ENCODE data around the gene COL6A1.

Gene COL6A1

DNA sequence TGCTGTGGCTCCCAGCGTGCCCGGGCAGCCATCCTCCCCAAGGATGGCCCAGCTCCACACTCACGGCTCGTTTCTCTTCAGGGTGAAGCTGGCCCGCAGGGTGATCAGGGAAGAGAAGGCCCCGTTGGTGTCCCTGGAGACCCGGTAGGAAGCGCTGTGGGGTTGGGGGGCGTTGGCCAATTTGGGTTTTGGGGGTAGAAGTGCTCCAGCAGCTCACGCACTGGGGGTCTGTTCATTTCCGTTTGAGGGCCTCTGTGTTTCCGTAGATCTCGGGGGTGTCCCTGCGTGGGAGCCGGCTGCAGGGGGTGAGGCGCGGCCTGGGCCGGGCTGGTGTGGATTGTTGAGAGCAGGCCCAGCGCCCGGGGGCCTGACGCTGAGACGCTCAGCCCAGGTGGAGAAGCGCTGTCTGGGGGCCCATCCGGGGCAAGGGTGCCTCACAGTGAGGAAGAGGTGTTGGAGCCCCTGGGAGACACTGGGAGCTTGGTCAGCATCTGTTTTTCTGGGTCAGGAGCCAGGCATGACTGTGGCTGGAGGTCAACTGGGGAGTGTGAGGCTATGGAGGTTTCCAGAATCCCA lies 12.6 kb downstream of the COL6A1 start:
- no peak for DNase-seq (ENCODE audit: low read depth)

DNA sequence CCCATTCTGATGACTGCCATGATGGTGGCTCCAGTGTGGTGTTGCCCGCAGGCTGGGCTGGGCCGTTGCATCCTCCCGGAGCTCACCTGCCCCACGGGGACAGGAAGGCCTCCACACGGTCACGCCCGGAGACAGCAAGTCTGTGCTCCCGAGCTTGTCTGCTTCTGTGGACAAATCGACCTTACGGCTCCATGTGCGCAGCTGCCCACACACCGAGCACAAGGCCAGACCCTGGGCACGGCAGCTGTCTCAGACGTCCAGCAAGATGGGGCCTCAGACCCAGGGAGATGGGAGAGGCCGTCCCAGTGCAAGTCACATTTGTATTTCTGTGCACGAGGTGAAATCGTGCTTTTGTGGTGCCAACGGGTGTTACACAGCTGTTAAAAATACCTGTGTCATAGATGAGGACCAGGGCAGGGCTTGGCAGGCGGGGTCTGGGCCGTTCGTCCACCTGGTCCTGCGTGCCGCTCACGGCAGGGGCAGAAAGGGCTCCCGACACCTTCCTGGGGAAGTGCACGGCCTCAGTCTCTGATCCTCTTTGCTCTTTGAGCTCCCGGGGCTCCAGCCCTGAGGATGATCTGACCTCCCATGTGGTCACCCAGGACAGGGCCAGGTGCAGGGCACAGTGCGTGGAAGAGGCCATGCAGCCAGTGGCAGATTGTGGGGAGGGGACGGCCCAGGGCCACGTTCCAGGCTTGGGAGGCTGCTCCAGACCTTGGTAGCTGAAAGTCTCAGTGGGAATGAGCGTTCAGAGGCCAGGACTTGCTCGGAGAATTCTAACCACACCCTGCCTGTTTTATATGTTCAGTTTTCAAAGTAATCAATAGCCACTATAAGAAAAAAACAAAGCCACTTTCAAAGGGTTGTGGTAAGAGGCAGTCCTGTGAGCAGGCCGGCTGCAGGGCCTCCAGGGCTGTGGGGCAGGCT lies 13.5 kb downstream of the COL6A1 start:
- DNase-seq (ENCODE audit: low read depth), result no peak

DNA sequence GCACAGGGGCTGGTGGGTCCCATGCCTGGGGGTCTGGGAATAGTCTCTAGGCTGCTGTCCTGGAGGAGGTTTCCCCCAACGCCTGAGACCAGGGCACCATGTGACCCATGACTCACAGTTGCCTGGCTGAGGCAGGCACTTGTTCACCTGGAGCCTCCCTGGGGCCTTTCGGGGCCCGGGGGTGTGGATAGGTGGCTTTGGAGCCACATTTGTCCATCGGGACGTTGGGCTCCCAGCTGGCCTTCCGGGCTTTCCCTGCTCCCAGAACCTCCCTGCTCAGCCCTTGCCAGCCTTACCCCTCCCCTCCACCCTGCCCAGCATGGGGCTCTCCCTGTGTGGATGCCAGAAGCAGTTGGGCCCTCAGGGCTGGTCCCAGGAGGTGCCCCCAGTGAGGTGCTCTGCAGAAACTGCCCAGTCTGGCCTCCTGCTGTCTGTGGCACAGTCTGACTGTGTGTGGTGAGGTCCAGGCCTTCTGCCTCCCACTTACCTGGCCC lies 14.2 kb downstream of the COL6A1 start:
- DNase-seq (ENCODE audit: low read depth), result no peak

DNA sequence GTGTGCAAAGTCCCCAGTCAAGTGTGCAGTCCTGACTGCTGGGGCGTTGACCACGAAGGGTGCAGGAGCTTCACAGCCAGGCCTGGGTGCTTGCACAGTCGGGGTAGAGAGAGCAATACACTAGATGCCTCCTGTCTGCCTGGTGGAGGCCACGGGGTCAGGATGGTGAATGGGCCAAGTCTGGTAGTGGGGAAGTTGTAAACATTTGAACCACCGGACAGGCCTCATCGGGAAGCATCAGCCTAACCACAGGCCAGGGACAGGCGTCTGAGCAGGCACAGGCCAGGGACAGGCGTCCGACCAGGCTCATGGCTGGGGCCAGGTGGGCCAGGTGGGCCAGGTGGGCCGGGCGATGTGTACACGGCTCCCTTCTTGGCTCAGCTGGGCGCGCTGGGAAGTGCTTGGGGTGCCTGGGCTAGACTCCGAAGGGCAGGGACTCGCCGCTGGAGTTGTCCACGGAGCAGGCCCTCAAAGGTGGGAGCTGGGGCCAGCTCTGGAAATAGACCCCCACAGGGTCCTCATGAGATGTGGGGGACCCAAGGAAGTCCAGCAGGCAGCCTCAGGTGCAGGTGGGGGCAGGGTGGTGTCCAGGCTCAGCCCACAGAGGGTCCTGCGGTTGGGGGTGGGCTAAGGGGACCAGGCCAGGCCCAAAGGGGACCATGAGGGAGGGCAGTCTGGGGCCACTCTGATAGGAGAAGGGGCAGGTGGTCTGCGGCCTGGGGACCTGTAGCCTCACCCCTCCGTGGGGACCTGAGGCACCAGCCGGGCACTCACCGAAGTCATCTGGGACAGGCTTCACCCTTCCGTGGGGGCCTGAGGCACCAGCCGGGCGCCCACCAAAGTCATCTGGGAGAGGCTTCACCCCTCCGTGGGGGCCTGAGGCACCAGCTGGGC lies 15.0 kb downstream of the COL6A1 start:
- no peak for DNase-seq (ENCODE audit: low read depth)

DNA sequence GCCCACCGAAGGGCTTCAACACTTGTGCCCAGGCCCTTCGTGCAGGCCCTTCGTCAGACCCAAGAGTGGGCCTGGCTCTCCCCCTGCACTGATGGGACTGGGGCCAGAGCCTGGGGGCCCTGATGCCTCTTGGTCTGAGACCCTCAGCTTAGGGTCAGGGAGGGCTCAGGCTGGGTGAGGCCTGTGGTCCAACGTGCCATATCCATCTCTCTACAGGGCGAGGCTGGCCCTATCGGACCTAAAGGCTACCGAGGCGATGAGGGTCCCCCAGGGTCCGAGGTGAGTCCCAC lies 15.6 kb downstream of the COL6A1 start:
- no peak for DNase-seq (ENCODE audit: low read depth)

DNA sequence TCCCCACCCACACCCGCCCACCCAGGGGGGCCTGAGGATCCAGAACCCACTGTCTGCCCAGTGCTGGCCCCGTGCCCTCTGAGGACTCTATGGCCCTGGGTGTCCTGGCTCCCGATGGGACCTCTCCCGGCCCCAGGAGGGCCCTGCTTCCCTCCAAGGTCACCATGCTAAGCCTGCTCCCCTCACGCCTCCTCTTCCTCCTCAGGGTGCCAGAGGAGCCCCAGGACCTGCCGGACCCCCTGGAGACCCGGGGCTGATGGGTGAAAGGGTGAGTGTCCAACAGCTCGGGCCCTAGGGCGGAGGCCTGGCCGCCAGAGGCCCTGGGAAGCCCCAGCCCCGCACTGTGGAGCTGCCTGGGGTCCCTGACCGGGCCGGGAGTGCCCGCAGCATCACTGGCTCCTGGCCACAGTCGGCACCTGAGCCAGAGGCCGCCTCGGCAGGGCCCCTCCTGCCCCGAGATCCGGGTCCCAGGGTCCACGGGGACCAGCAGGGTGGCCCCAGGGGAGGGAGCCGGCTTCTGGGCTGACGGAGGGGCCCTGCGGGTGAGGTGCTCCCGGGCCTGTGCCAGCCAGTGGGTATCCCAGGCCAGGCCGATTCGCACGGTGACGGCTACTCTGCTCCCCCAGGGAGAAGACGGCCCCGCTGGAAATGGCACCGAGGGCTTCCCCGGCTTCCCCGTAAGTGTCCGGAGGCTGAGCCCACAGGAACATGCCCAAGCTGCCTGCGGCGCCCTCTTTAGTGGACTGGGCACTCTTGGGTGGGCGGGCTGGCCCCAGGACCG lies 16.1 kb downstream of the COL6A1 start:
- no peak for DNase-seq (ENCODE audit: low read depth)

DNA sequence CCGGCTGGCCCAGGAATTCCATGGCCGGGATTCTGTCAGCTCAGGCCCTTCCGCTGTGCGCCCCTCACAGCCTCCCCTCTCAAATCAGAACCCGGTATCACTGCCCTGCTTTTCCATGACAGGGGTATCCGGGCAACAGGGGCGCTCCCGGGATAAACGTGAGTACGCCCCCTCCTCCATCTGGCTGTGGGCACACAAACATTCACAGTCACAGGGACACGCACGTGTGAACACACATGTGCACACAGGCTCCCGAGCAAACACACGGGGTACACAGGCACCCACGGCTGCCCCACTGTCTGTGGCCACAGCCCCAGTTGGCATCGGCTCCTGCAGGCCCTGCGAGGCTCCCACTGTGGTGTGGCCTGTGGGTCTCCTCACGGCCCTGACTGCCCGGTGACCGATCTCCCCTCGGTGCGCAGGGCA lies 16.7 kb downstream of the COL6A1 start:
- DNase-seq (ENCODE audit: low read depth), result no peak

DNA sequence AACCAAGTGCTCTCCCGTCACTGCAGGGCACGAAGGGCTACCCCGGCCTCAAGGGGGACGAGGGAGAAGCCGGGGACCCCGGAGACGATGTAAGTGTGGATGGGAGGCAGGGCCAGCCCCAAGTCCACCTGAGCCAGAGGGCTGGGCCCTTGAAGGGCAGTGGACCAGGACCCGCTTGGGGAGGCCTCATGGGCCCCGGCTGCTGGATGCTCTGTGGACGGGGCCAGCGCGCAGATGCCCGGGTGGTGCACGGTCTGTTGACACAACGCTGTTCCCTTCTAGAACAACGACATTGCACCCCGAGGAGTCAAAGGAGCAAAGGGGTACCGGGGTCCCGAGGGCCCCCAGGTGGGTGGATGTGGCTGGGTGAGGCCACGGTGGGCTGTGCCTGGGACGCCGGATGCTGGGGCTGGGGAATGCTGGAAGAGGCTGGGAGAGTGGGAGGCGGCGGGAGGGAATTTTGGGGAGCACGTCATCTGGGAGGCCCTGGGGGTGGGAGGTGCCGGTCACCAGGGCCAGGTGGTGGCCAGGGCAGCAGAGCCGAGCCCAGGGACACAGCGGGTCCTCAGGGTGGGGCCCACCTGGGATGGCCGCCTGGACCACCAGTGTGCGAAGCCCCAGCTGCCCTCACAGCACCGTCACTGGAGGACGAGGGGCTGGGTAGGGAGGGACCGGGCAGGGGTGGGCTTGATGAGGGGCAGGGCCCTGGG lies 17.5 kb downstream of the COL6A1 start:
- no peak for DNase-seq (ENCODE audit: low read depth)

DNA sequence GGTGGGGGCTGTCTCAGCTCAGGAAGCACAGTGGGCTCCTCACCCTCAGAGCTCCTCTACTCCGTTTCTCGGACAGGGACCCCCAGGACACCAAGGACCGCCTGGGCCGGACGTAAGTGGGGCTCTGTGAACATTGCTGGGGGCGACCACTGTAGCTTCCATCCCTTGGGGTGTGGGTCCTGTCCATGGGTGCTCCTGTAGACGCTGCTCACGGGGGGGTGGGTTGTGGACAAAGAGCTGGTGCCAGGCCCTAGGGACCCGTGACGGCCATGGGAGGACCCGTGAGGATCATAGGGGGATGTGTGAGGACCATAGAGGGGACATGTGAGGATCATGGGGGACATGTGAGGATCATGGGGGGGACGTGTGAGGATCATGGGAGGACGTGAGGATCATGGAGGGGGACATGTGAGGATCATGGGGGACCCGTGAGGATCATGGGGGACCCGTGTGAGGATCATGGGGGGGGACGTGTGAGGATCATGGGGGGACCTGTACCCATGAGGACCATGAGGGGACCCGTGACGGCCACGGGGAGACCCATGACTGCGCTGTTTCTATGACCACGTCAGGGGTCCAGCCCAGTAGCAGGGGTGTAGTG lies 18.1 kb downstream of the COL6A1 start:
- no peak for DNase-seq (ENCODE audit: low read depth)

DNA sequence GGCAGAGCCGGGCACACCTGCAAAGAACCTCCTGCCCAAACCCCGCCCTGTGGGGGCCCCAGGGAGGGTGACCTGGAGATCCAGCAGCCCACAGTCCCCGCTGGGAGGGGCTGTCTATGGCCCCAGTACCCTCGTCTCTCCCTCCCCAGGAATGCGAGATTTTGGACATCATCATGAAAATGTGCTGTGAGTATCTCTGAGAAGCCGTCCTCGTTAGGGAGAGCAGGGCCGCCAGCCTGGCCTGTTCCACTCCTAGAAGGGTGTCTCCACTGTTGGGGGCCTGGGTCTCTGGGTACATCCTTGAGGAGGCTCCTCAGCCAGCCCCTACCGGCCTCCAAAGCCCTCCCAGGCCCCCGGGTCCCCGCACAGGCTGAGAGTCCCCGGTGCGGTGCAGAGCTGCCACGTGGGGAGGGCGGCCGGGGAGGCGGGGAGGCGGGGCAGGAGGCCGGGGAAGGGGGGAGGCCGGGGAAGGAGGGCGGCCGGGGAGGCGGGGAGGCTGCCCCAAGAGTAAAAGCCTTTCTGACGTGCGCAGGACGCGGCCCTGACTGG lies 18.7 kb downstream of the COL6A1 start:
- no peak for DNase-seq (ENCODE audit: low read depth)

DNA sequence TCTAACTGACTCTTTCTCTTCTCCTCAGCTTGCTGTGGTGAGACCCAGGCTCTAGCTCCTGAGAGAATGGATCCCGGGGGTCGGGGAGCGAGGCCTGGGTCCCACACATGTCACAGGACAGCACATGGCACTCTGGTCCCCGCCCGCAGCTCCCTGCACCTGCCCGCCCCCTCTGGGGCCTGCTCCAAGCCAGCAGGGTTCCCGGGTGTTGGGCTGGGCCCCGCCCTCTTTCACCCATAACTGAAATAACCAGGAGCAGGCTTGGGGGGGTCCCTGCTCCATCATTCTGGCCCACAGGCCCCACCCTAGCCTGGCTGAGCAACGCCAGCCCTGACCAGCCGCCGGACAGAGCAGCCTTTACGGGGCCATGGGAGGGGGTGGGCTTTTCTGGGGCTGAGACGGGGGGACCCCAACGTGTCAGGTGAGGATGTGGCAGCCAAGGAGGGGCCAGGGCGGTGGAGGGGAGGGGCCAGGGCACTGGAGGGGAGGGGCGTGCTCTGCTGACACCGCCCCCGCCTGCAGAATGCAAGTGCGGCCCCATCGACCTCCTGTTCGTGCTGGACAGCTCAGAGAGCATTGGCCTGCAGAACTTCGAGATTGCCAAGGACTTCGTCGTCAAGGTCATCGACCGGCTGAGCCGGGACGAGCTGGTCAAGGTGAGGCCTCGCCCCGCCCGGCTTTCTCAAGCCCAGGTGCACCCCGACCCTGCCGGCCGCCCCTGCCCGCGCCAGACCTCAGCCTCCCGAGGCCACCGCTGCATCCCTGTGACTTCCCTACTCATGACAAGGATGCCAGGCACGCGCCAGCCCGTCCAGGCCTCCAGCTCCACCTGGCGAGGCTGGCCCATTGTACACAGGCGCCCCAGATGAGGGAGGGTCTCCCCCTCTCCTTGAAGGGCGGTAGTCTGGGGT lies 19.4 kb downstream of the COL6A1 start:
- no peak for DNase-seq (ENCODE audit: low read depth)

DNA sequence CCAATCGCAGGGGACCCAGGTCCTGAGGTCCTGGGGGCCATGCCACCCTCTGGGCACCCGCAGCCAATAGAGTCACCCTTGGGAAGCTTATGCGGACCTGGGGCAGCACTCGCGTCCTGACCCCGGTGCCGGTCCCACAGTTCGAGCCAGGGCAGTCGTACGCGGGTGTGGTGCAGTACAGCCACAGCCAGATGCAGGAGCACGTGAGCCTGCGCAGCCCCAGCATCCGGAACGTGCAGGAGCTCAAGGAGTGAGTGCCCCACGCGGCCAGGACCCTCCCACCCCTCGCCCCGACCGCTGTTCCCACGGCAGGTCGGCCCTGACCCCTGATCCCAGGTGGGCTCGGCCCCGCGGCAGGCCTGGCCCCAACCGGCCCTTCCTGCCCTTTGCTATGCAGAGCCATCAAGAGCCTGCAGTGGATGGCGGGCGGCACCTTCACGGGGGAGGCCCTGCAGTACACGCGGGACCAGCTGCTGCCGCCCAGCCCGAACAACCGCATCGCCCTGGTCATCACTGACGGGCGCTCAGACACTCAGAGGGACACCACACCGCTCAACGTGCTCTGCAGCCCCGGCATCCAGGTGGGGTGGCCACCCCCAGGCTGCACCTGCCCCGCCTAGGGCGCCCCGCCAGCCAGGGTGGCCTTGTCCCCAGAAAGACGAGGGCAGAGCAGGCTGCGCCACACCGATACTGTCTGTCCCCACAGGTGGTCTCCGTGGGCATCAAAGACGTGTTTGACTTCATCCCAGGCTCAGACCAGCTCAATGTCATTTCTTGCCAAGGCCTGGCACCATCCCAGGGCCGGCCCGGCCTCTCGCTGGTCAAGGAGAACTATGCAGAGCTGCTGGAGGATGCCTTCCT lies 20.5 kb downstream of the COL6A1 start:
- no peak for DNase-seq (ENCODE audit: low read depth)

DNA sequence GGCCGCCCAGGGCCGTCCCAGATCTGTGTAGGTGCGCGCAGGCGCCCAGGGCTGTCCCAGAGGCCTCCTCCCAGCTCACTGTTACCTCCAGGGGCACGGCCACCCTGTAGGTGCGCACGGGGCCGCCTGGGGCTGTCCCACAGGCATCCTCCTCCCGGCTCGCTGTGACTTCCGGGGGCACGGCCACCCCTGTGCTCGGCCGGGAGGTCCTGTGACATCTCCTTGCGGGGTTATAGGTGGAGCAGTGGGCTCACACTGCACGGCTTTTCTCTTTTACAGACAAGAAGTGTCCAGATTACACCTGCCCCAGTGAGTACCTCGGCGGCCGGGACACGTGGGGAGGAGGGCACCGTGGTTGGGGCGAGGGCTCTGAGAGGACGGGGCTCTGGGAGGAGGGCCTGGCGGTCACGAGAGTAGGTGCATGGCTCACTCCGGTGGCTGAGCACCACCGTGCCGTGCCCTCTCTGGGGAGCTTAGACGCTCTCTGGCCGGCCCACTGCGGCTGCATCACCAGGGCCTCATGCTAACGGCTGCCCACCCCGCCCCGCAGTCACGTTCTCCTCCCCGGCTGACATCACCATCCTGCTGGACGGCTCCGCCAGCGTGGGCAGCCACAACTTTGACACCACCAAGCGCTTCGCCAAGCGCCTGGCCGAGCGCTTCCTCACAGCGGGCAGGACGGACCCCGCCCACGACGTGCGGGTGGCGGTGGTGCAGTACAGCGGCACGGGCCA lies 21.4 kb downstream of the COL6A1 start:
- DNase-seq (ENCODE audit: low read depth), result no peak

DNA sequence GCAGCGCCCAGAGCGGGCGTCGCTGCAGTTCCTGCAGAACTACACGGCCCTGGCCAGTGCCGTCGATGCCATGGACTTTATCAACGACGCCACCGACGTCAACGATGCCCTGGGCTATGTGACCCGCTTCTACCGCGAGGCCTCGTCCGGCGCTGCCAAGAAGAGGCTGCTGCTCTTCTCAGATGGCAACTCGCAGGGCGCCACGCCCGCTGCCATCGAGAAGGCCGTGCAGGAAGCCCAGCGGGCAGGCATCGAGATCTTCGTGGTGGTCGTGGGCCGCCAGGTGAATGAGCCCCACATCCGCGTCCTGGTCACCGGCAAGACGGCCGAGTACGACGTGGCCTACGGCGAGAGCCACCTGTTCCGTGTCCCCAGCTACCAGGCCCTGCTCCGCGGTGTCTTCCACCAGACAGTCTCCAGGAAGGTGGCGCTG lies 22.0 kb downstream of the COL6A1 start:
- no peak for DNase-seq (ENCODE audit: low read depth)

DNA sequence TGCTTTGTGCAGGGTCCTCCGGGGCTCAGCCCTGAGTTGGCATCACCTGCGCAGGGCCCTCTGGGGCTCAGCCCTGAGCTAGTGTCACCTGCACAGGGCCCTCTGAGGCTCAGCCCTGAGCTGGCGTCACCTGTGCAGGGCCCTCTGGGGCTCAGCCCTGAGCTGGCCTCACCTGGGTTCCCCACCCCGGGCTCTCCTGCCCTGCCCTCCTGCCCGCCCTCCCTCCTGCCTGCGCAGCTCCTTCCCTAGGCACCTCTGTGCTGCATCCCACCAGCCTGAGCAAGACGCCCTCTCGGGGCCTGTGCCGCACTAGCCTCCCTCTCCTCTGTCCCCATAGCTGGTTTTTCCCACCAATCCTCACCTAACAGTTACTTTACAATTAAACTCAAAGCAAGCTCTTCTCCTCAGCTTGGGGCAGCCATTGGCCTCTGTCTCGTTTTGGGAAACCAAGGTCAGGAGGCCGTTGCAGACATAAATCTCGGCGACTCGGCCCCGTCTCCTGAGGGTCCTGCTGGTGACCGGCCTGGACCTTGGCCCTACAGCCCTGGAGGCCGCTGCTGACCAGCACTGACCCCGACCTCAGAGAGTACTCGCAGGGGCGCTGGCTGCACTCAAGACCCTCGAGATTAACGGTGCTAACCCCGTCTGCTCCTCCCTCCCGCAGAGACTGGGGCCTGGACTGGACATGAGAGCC lies 22.7 kb downstream of the COL6A1 start:
- no peak for DNase-seq (ENCODE audit: low read depth)

DNA sequence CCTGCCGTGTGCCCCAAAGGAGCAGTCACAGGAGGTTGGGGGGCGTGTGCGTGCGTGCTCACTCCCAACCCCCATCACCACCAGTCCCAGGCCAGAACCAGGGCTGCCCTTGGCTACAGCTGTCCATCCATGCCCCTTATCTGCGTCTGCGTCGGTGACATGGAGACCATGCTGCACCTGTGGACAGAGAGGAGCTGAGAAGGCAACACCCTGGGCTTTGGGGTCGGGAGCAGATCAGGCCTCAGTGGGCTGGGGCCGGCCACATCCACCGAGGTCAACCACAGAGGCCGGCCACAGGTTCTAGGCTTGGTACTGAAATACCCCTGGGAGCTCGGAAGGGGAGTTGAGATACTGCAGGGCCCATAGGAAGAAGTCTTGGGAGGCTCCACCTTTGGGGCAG lies 23.5 kb downstream of the COL6A1 start:
- no peak for DNase-seq (ENCODE audit: low read depth)

DNA sequence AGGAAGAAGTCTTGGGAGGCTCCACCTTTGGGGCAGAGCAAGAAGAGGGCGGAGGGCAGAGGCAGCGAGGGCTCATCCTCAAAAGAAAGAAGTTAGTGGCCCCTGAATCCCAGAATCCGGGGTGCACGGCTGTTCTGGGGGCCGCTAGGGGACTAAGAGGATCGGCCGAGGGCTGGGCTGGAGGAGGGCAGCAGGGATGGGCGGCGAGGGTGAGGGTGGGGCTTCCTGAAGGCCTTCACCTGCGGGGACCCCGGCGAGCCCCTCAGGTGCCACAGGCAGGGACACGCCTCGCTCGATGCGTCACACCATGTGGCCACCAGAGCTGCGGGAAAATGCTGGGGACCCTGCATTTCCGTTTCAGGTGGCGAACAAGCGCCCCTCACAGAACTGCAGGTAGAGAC lies 23.9 kb downstream of the COL6A1 start:
- DNase-seq (ENCODE audit: low read depth), result no peak

Data from iris pigment epithelial cell (primary cell).